Mesenteric fat pad (tissue), 1 donor: ENCODE measurements around the gene KSR2. TPM values are rescaled to one million over a fixed set of nuclear protein-coding genes. Genes with fewer than 3 reads are reported as not detected.

Experiments used
- DNase-seq: peaks from one replicate; pipeline ENCODE4 v3.0.0-alpha.2; 2020; ENCODE audit warnings: low spot score
- total RNA-seq: library from RNA; stranded (reverse); fragmentation: NEBNext Ultra II Directional; extraction: Animal tissue kit (Norgen Biotek cat#: 25700); gene quantifications from one replicate; pipeline ENCODE4 v1.2.1, GENCODE V29; 2021
- donor health status: DM: yes; HTN: yes; CAD: no.

The KSR2 gene
- total RNA-seq, 1 donor from 2014 or later: not detected

DNA sequence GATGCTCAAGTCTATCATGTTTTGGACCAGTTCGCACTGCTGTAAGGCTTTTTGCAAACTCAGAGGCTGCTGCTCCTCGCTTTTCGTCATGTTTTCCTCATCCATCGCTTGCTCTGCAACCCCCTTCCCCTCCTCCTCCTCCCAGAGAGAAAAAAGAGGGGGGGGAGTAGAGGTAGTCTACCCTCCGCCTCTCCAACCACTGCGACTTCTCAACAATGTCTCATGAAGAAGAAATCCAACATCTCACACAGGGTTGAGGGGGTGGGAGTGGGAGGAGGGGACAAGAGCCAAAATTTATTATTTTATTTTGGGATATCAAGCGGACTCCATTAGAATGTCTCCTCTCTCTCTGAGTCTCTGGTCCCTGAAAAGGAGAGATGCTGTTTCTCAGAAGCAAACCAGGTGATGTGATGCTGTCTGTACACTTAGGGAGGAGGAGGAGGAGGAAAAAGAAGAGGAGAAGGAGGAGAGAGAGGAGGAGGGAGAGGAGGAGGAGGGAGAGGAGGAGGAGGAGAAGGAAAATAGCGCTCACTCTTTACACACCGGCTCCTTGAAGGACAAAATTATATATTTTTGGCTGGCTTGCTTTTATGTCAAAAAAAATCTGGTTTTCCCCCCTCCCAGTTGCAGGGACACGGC, 520 bp downstream of the KSR2 start:
- DNase-seq: no peak

DNA sequence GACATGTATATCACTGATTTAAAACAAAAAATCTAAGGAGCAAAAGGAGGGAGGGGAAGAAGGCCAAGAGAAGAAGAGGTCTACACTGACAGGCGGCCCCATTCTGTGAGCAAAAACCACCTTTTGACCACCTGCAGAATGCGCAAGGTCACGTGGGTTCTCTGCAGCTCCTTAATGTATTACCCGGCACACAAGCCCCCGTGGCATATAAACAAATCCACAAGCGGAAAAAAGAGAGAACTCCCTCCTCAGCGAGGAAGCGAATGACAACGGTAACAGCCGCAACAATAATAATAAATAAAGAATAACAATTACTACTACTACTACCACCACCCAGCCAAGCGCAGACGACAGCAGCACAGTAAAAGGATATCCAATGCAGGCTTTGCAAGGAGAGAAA, 1.3 kb downstream of the KSR2 start:
- DNase-seq: no peak

DNA sequence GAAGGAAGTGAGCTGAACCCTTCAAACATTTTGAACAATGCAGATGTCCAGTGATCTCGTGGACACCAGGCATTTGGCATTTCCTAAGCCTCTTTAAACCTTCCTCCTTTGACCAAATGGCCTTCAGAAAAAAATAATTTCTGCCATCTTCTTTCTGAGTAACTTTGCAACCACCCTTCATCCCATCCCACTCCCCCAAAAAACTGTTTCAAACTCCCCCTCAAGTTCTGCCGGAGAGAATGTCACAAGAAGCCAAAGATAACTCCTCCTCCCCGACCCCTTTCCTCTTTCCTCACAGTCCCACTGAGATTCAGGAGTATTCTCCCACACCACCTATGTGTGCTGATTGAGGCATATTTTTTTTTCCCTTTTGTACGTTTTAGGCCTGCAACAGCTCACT, 1.7 kb downstream of the KSR2 start:
- DNase-seq: no peak

DNA sequence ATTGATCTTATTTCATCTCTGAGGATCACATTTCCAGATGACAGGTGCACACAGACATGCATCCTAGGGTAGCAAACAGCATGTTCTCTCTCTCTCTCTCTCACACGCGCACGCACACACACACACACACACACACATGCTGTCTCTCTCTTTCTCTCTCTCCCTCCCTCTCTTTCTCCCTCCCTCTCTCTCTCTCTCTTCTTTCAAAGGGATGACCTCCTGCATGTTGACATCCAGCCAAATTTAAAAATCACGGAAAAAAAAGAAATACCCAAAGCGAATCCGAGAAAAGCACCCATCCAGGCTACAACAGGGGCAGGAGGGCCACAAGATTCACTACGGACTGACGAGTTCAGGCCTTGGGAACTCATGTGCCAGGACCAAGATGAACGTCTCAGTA, 2.3 kb downstream of the KSR2 start:
- DNase-seq: no peak

DNA sequence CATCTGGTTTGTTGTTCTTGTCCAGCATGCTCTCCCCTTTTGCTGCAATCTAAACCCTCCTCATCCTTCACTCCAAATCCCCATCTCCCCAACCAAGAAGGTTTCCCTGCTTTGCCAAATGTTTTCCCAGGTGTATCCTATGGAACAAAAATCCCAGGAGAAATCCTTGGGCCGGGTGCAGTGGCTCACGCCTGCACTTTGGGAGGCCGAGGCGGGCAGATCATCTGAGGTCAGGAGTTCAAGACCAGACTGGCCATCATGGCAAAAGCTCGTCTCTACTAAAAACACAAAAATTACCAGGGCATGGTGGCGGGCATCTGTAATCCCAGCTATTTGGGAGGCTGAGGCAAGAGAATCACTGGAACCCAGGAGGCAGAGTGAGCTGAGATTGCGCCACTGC, 5.0 kb downstream of the KSR2 start:
- DNase-seq: no peak

DNA sequence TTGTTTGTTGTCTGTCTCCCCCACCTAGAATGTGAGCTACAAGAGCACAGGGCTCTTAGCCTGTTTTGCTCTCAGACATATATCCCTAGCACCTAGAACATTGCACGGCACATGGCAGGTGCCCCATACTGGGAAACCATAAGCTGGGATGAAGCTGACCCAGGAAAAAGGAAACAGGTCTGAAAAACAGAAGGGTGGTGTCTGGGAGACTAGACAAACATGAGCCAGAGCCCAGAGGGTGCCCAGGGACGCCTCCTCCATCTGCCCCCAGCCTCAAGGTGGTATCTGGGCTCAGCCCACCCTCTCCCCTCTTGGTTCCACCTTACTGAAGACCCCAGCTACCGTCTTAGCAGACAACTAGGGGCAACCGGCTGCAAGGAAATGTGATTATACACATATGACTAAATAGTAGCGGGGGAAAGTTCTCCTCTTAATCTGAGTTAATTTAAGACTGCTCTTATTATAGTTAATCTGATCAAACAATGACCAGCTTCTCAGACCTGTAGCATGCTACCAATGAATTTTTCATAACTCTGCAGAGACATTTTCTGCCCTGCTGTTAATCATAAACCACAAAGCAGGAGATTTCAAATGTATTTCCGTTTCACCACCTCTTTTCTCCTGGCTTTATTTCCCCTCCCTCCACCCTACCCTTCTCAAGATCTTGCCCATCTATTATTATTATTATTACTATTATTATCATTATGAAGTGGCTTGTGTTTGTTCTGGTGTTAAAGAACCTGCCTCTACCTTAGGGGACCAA, 31.9 kb downstream of the KSR2 start:
- no peak for DNase-seq

DNA sequence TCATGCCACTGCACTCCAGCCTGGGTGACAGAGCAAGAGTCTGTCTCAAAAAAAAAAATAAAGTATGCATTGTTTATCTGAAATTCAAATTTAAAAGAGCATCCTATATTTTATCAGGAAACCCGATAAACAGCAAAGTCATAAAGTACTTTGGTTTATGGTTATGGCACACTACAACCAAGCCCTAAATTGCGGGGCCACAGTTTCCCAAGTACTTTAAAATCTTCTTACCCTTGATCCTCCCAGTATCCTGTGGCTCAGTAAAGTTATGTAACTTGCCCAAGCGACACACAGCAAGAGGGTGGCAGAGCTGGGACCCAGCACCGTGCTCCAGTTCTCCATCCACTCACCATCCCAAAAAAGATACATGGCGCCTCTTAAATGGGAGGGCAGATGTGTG, 35.2 kb downstream of the KSR2 start:
- DNase-seq: no peak

DNA sequence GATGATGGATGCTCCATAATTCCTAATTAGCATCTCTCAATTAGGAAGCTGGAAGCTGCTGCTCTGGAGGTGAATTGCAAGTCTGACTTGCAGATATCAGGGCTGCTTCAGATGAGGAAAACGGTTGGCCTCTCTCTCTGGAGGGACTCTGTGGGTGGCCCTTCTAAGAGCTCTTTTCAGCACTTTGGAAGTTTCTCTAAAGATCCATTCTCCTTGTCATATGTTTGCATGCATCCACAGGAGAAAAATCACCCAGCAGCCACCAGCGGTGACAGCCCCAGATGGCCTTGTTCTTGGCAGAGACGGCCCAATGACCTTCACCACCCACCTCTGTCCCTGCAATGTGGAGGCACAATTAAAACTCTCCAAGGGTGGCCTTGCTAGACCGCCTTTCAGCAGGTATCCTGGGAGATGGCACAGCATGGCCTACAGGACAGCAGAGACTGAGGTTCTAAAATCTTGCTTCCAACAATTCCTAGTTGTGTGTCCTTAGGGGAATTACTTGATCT, 42.3 kb downstream of the KSR2 start:
- no peak for DNase-seq

DNA sequence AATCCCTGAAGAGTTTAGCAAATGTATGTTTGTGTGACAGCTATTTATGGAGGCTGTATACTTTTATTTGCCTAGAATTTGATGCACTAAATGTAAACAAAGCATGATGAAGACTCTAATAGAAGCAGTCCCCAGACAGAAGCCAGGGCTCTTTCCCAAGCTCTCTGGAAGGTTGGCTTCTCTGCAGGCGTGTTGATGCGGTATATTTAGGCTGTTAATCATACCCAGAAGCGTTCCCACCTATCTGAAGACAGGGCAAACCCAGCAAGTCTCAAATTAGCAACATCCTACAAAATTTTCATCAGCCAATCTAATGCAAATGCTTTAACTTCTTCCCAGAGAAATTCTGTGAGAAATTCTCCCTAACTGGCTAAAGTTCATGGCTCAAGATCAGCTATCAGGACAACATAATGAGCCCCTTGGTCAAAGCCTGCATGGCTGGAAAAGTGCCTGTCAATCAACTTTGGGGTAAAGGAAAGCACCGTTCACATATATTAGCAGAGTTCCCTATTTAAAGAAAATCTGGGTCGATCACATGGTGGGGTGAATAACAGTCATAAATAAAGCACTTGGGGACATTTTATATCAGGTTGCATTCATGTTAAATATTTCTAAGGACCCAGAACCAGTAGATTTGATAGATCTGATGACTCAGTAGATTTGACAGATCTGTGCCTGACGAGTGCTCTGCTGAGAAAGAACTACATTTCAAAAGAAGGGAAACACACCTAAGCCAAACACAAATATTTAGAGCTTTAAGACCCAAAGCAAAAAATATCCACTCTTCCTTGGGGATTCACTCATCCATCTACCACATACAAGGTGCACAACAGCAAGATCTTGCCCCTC, 46.6 kb downstream of the KSR2 start:
- no peak for DNase-seq

DNA sequence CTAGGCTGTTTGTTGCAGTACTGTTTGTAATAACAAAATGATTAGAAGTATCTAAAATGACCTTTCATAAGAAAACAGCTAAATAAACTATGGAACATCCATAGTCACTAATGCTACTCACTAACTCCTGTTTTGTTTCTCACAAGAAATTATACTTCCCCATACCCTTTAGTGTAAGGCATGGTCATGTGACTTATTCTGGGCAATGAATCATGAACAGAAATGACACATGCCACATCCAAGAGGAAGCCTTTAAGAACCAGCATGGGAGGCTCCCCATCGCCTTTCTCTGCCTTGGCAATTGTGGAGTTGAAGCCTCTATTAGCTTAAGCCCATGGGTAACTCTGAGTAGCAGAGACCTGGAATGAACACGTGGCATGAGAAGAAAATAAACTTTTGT, 49.3 kb downstream of the KSR2 start:
- DNase-seq: no peak

DNA sequence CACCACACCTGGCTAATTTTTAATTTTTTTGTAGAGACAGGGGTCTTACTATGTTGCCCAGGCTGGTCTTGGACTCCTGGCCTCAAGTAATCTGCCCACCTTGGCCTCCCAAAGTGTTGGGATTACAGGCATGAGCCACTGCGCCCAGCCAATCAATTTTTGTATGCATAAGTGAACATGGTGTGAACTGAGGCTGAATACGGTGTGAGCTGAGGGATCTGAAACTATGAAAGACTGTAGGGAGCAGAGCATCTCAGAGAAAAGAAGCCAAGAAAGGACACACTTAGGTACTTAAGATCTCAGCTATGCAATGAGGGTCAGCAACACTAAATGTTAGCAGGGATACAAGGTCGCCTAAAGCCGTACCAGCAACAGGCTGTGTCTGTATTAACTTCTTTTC, 54.1 kb downstream of the KSR2 start:
- no peak for DNase-seq

DNA sequence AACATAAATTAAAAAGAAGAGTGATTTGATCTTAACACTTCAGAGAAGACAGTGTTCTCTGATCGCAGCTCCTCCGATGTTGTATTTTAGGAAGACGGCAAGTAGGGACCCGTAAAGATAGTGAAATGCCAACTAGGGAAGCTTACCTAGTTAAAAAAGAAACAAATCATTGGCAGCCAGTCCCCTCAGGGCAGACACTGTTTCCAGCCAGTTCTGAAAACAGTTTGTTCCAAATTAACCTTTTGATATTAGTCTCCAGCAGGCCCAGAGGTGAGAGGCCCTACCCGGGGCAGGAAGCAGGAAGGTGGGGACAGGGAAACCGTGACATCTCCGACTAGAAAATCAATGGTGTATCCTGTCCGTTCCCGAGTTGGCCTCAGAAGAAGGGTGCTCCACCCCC, 56.0 kb downstream of the KSR2 start:
- no peak for DNase-seq

DNA sequence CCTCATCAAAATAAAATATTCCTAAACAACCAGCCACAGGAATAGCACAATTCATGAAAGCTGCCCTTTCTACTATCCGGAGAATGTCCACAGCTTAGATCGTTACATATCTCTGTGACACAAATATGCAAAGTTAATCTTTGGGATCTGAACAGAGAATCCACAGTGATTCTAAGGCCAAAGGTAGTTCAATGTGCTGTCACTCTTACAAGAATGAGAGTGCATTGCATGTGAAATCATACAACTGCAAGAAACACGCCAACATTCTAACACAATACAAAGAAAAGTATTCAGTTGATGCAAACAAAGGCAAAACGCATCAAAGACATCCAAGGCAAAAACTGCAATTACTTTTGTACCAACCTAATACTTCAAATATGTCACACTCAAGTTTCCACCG, 60.4 kb downstream of the KSR2 start:
- no peak for DNase-seq

DNA sequence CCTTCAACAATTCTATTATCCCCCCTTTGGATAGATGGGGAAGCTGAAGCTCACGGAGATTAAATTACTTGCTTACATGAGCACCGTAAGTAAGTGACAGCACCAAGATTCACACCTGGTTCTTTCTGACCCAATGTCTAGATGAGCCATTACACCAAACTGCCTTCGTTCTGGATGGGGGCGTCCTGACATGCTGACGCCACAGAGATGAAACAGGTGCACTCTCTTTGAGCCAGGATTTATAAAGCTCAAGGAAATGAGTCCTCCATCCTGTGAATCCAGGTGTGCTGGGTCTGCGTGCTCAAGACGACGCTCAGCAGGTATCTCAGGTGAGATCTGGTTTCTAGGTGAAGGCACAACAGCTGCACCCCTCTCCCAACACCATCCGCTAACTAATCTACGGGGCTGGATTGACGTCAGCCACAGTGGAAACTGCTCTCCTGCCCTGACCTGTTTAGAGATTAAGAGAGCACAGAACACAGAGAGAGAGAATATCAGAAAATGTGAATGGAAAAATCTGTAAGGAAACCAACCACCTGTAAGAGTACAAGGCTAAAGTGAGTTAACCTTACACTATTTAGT, 61.6 kb downstream of the KSR2 start:
- no peak for DNase-seq

DNA sequence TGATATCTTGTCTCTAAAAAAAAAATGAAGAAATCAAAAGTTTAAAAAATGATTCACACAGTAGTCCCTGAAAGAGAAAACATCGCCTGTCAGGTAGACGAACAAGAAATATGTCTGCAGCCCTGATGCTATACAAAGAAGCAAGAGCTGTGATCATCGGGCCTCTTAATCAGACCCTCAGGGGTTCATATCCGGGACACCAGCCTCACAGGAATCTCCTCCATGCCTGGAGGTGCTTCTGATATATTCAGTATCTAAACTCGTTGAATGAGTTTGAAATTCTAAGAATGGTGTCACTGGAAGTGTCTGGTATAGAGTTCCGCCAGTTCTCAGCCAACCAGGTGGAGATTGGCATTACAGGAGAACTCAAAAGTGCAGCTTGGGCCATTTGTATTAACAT, 64.7 kb downstream of the KSR2 start:
- no peak for DNase-seq

DNA sequence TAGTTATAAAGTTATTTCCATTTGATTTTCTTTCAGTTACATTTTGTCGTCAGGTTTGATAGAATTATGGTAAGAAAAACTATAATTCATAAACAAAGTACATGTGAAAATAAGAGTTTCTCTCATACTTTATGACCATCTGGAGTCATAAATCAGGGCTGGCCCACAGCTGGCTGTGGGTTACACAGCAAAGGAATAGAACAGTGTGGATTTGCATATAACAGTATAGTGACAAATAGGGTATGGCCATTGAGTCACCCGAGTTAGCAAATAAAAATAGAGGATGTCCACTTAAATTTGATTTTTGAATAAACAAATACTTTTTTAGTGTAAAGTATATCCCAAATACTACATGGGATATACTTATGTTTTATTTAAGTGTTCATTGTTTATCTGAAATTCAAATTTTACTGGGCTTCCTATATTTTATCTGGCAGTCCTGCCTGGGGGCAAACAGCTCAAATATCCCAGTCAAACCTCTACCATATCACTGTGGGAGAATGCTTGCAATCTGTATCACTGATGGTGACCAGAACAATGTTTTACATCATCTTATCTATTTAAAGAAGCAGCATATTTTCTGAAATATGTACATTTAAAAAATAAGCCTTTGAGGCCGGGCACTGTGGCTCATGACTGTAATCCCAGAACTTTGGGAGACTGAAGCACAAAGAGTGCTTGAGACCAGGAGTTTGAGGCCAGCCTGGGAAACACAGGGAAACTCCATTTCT, 65.5 kb downstream of the KSR2 start:
- no peak for DNase-seq

DNA sequence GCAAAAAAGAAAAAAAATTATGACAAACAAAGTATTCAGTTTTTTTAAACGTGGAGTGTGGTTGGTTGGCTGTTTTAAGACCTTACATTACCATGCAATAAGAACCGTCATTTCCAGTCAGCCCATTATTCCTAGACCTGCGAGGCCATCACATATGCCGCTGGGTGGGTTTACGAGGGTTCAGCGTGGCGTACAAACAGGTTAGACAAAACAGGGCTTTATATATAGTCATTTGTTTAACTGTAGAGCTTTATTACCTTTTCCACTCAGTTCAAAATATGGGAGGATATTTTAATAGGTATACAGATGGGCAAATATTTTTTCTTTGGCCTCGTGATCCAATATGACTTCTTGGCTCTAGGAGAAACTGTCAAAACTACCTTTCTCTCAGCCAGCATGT, 67.2 kb downstream of the KSR2 start:
- DNase-seq: no peak

DNA sequence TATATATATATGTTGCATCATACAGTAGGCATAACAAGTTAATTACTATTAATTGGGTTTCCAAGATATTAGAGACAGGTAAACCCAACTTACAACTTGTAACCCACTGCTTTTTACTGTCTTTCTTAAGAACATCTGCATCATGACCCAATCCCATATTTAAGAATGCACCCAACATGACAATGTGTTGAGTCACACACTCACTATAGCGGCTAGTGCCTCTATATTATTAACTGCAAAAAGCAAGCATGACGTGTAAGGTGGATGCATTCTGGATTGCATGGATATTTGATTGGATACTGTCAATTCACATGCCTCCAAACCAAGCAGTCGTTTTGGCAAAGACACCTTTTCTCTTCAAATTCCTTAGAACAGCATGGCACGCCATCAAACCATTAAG, 68.2 kb downstream of the KSR2 start:
- DNase-seq: no peak

DNA sequence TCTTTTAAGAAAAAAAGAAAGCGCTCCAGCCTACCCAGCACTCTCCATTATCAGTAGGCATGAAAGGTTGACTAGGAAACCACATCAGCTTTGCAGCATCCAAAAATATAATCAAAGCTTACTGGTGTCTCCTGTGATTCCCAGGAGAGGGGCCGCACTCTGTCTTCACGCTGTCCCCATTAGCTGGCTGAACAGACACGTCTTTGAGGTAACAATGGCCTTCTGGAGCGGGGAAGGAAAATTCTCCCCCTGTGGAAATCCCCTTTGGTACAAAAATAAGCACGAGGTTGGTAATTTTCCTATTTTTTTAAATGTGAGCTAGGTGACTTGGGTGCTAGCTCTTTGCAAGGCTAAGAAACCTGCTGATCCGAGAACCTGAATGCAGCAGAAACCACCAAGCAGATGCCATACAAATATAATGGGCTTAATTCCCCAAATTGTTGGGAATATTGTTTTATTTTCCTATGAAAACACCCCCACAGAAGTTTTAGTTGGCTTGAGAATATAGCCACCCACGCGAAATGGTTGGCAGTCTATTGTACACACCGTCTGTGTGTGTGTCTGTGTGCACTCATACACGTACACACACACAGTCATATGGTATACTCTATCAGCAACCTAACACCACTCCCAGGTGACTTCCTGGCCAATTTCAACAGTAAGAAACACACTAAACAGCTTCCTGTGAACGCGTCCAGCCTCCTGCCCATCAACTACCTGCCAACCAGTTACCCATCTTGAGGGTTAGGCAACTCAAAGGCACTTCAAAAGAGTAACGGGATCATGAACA, 71.2 kb downstream of the KSR2 start:
- no peak for DNase-seq

DNA sequence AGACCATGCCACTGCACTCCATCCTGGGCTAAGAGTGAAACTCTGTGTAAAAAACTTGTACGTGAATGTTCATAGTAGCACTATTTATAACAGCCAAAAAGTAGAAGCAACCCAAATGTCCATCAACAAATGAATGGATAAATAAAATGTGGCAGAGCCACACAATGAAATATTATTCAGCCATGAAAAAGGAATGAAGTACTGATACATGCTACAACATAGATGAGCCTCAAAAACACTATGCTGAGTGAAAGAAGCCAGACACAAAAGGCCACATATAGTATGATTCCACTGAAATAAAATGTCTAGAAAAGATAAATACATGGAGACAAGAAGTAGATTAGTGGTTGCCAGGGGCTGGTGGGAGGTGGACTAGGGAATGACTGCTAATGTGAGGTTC, 72.8 kb downstream of the KSR2 start:
- DNase-seq: no peak
